Measurements from ENCODE around the gene FNDC3B. TPM values are rescaled to one million over a fixed set of nuclear protein-coding genes. Genes with fewer than 3 reads are reported as not detected.

FNDC3B gene
- total RNA-seq, 2 experiments from 2014 or later, result 13.4 to 15.3 TPM

DNA sequence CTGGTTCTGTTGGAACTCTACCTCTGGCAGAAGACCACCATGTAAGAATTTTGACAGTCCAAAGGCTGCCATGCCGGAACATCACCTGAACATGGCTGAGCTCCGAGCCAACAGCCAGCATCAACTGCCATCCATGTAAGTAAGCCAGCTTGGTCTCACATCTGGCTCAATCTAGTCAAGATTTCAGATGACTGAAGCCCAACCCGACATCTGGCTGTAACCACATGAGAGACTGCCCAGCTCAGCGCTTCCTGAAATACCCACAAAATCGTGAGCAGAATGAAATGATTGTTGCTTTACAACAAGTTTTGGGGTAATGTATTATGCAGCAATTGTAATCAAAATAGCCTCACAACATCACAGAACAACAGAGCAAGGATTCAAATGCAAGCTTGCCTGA is 375.9 kb downstream of the FNDC3B start:
- Mint-ChIP-seq H3K9me3 (no peaks in the 10 kb centered on the region), H3K27me3 (peaks cover 45% of the 10 kb centered on the region), H3K4me3 (no peak overlapping the region), H3K4me1 (no peaks in the 10 kb centered on the region), H3K27ac (no peak overlapping the region), H3K36me3 (ENCODE audit: low read depth) (no peaks in the 10 kb centered on the region)
- POLR2A ChIA-PET, result no interaction called here
- CTCF ChIA-PET, result interaction anchor here (0.6 kb wide), 2 partner anchors 198 to 1634 kb away, joined by 3 to 8 read pairs; no protein-coding TSS in a partner anchor
- DNase-seq, result no peak

DNA sequence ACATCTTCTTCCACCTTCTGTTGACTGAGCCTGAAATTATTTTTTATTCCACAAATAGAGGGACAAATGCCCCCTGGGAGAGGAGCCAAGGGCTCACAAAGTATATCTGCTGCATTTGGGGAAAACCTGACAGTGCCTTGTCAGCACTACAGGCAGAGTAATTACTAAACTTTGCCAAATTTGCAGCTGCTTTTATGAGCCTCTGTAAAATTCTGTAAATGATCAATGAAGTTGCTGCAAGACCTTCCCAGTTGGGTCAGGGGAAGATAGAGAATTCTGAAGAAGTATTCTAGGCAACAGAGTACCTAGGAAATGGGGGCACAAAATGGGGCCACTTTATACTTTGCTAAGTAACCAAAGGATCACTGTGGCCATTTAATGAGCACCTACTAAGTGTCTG is 398.3 kb downstream of the FNDC3B start:
- POLR2A ChIA-PET, result no interaction called here
- peaks cover 12% of the 10 kb centered on the region for H3K9me3 Mint-ChIP-seq
- no peaks in the 10 kb centered on the region for H3K36me3 Mint-ChIP-seq (ENCODE audit: low read depth)
- no peaks in the 10 kb centered on the region for H3K4me1 Mint-ChIP-seq
- no peak overlapping the region for H3K27ac Mint-ChIP-seq
- CTCF ChIA-PET, result no interaction called here
- DNase-seq, result no peak
- H3K27me3 Mint-ChIP-seq, result peaks cover 23% of the 10 kb centered on the region
- H3K4me3 Mint-ChIP-seq, result no peak overlapping the region

DNA sequence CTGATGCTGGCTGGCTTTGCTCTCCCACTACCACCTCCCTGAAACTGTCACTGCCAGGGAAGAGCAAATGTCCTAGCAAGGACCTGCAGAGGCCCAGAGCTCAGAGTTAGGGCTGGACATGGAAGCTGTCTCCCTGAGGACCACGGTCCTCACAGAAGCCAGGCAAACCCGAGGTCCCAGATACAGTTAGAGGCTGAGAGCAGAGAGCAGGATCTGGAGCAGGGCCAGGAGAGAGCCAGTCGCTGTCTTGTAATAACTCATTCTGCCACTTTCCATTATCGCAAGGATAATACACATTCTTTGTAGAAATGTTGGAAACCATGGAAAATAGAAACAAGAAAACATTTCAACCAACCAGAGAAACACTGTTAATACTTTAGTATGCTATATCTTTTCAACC is 398.8 kb downstream of the FNDC3B start:
- POLR2A ChIA-PET, result no interaction called here

DNA sequence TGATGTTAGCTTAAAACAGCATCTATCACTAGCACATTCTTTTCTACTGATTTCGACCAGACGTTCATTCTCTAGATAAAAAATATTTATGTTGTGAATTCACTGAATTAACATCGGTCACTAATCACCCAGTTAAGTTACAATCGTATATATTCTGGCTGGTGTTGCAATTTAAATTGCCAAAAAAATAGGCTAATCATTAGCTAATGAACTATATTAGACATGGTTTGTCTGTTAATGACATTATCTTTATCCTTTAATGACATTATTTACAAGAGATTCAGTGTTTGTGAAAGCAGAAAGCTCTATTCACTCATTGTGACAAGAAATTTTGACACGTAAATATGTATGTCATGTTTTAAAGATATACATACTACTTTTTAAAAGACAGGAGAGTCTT is 402.2 kb downstream of the FNDC3B start:
- Mint-ChIP-seq H3K27ac (no peak overlapping the region), H3K4me1 (no peaks in the 10 kb centered on the region), H3K4me3 (no peak overlapping the region), H3K9me3 (no peaks in the 10 kb centered on the region), H3K27me3 (peaks cover 45% of the 10 kb centered on the region), H3K36me3 (ENCODE audit: low read depth) (no peaks in the 10 kb centered on the region)
- CTCF ChIA-PET, result interaction anchor here (1.5 kb wide), 1 partner anchor 13 kb away, joined by 3 read pairs; no protein-coding TSS in a partner anchor
- POLR2A ChIA-PET, result no interaction called here
- DNase-seq, result no peak

More for the DNA sequence above, 398.8 kb downstream of the FNDC3B start:
- H3K36me3 Mint-ChIP-seq (ENCODE audit: low read depth), result no peaks in the 10 kb centered on the region
- peaks cover 26% of the 10 kb centered on the region for H3K27me3 Mint-ChIP-seq
- H3K4me3 Mint-ChIP-seq, result no peak overlapping the region
- no peak overlapping the region for H3K27ac Mint-ChIP-seq
- CTCF ChIA-PET, result no interaction called here
- peaks cover 11% of the 10 kb centered on the region for H3K9me3 Mint-ChIP-seq
- DNase-seq, result no peak
- H3K4me1 Mint-ChIP-seq, result no peaks in the 10 kb centered on the region

DNA sequence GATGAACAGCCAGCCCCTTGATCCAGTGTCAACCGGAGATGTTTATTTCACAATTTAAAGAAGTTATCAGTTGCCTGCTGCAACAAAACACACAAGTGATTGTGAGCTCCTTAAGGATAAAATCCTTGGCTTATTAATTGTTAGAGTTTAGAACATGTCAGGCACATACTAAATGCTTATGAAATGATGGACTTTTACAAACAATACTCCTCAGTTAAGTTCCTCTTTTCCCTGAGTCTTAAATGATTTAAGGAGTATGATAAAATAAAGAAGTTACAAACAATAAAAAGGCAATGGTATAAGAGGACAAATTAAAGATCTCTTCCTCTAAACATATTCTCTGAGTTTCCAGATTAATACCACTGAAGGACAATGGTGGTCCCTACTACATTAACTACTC is 403.2 kb downstream of the FNDC3B start:
- DNase-seq, result no peak
- H3K9me3 Mint-ChIP-seq, result no peaks in the 10 kb centered on the region
- no peak overlapping the region for H3K27ac Mint-ChIP-seq
- H3K4me3 Mint-ChIP-seq, result no peak overlapping the region
- ChIA-PET CTCF (no interaction called here), POLR2A (no interaction called here)
- peaks cover 9% of the 10 kb centered on the region for H3K4me1 Mint-ChIP-seq
- peaks cover 55% of the 10 kb centered on the region for H3K27me3 Mint-ChIP-seq
- H3K36me3 Mint-ChIP-seq (ENCODE audit: low read depth), result peaks cover 3% of the 10 kb centered on the region

DNA sequence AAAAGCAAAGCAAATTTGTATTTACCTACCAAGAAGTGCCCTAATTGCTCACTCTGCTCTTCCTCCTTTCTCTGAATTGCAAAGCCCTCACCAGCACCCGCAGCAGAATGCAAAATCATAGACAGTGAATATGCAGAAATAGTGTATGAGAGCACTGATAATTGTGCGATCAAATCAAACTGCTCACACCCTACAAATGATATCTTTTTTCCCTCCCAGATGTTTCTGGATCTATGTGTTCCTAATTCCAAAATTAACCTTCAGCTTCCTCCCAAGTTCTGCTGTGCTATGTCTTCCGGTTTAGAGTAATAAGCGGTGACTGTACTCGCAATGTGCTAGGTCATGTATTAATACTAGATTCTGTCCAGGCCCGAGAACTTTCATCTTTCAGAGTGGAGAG is 405.4 kb downstream of the FNDC3B start:
- peaks cover 7% of the 10 kb centered on the region for H3K36me3 Mint-ChIP-seq (ENCODE audit: low read depth)
- H3K27ac Mint-ChIP-seq, result no peak overlapping the region
- no peak for DNase-seq
- POLR2A ChIA-PET, result no interaction called here
- no peaks in the 10 kb centered on the region for H3K9me3 Mint-ChIP-seq
- CTCF ChIA-PET, result interaction anchor here (1.1 kb wide), 1 partner anchor 17 kb away, joined by 6 read pairs; no protein-coding TSS in a partner anchor
- no peak overlapping the region for H3K4me3 Mint-ChIP-seq
- H3K27me3 Mint-ChIP-seq, result peaks cover 73% of the 10 kb centered on the region
- peaks cover 31% of the 10 kb centered on the region for H3K4me1 Mint-ChIP-seq

DNA sequence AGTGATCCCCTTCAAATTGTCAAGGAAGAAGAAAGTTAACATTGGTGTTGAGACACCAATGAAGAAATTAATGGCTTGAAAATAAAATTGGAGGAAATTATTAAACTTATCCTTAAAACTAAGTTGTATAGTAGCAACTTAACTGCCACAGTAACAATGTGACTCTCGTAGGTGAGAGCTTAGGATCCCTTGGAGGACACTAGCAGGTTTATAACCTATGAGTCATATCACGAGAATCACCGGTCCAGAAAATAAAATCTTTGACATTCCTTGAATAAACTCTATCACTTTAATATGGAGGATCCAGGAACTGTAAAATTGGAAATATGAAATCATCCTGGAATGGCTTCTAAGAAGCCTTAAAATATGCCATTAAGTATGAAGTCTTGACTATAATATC is 406.8 kb downstream of the FNDC3B start:
- H3K9me3 Mint-ChIP-seq, result no peaks in the 10 kb centered on the region
- peaks cover 34% of the 10 kb centered on the region for H3K4me1 Mint-ChIP-seq
- CTCF ChIA-PET, result no interaction called here
- H3K27me3 Mint-ChIP-seq, result peaks cover 78% of the 10 kb centered on the region
- DNase-seq, result no peak
- POLR2A ChIA-PET, result no interaction called here
- H3K27ac Mint-ChIP-seq, result no peak overlapping the region
- no peak overlapping the region for H3K4me3 Mint-ChIP-seq
- peaks cover 7% of the 10 kb centered on the region for H3K36me3 Mint-ChIP-seq (ENCODE audit: low read depth)

DNA sequence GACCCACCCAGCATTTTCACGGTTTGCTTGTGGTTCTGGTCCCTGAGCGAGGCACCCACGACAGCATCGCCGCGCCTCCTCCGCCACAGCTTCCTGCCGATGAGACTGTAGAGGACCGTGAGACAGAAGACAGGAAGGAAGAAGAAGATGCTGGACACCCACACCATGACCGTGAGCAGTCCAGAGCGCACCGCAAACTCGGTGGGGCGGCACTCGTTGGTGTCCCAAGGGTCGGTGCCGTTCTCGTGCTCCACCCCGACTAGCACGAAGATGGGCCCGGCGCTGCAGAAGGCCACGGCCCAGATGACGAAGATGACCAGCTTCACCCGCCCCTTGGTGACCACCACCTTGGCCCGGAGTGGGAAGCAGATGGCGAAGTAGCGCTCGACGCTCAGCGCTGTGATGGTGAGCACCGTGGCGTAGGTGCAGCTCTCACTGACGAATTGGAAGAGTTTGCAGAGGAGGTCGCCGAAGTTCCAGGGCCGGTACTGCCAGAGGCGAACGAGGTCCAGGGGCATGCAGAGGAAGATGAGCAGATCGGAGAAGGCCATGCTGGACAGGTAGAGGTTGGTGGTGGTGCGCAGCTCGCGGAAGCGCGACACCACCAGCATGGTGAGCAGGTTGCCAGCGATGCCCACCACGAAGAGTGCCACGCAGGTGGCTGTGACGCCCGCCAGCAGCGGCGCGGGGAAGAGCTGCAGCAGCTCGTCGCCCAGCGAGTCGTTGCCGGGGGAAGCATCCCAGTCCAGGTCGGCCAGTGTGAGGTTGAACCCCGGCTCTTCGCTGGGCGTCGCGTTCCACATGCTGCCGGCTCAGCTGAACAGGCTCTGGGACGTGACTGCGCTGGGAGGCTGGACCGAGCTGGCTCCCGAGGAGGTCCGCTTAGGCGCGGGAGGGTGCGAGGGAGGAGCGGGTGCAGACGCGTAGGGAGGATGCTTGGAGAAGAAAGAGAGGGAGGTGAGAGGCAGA is 408.5 kb downstream of the FNDC3B start, which contains the start of gene GHSR:
GHSR (minus strand) TSS at position 846 of the 969 bp plus-strand sequence; CDS start at position 803, 43 bp downstream.
- Mint-ChIP-seq H3K4me1 (peaks cover 34% of the 10 kb centered on the region), H3K9me3 (no peaks in the 10 kb centered on the region), H3K4me3 (peak within 1 kb of the TSS; percentile 37), H3K27ac (peak within 1 kb of the TSS; percentile 61), H3K27me3 (peaks cover 76% of the 10 kb centered on the region), H3K36me3 (ENCODE audit: low read depth) (peaks cover 7% of the 10 kb centered on the region)
- CTCF ChIA-PET, result interaction anchor here (0.6 to 1.9 kb wide), 6 partner anchors 11 to 349 kb away, joined by 3 to 8 read pairs (median 4); no protein-coding TSS in a partner anchor
- peak; percentile 17 for DNase-seq
- POLR2A ChIA-PET, result no interaction called here

DNA sequence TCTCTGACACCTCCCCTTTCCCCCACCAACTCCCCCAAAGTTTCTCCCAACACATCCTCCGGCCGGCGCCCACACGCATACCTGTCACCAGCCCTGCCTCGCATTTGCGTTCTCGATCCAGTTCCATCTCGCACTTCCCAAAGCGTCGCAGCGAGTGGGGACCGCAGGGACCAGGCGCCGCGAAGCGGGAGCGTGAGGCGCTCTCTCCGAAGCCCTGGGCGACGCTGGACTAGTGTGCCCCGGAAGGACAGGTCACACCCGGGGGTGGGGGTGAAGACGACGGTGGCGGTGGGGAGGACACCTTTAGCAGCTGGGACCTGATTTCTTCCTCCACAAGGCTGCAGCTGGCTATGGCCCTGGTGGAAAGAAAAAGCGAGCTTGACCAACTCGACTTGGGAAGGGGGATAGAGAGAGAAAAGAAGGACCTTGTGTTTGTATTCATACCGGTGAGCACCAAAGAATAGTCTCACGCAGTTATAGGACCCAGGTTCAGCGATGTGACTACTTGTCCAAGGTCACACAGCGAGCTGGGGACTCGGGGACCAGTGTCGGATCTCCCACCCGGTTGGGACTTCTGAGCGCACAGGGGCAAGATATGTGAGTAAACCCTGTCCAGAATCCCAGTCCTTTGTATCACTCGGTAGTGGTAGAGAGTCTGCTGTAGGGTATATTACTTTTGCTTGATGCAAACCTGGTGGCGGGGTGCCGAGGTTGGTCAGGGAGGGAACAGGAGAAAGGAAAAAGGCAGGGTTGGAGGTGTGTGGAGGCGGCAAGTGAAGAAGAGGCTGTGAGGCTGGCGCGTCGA is 409.5 kb downstream of the FNDC3B start:
- no peak for DNase-seq
- H3K27ac Mint-ChIP-seq, result no peak overlapping the region
- H3K4me1 Mint-ChIP-seq, result peaks cover 34% of the 10 kb centered on the region
- no peaks in the 10 kb centered on the region for H3K9me3 Mint-ChIP-seq
- ChIA-PET CTCF (interaction anchor here (1.5 to 1.9 kb wide), 3 partner anchors 10 to 116 kb away, joined by 4 to 8 read pairs (median 4); no protein-coding TSS in a partner anchor), POLR2A (no interaction called here)
- H3K36me3 Mint-ChIP-seq (ENCODE audit: low read depth), result peaks cover 7% of the 10 kb centered on the region
- no peak overlapping the region for H3K4me3 Mint-ChIP-seq
- H3K27me3 Mint-ChIP-seq, result peaks cover 79% of the 10 kb centered on the region

DNA sequence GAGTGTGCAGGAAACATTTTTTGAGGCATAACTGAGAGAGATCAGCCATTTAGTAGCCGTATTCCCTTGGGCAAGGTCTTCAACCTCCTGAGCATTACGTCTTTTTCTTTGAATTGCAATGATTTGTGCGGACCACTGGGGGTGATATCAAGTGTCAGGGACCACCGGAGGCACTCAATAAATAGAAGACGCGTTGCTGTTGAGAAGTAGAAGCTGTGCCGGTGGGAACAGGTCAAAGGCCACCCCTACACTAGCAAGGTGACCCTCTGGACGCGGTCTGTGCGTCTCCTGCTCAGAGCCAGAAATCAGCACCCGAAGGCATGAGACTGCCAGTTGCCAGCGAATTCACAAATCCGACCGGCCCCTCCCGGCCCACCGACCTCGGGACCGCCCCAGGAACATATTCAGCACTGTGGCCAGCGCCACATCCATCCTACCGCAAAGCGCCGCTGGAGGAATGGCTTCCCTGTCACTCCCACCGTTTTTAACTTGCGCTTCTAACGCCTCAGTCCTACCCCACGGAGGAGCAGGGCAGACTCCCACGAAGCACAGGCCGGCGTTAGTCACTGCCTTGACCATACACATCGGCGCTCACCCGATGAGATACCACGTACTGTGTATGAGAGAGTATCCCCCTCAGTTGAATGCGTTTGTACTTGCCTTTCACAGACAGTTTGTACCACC is 410.2 kb downstream of the FNDC3B start:
- Mint-ChIP-seq H3K9me3 (no peaks in the 10 kb centered on the region), H3K4me3 (no peak overlapping the region), H3K36me3 (ENCODE audit: low read depth) (peaks cover 7% of the 10 kb centered on the region), H3K27me3 (peaks cover 85% of the 10 kb centered on the region), H3K4me1 (peaks cover 34% of the 10 kb centered on the region), H3K27ac (no peak overlapping the region)
- ChIA-PET POLR2A (no interaction called here), CTCF (no interaction called here)
- peak; percentile 29 for DNase-seq
